ENCODE data around the gene ZIC5.

ZIC5 gene

DNA sequence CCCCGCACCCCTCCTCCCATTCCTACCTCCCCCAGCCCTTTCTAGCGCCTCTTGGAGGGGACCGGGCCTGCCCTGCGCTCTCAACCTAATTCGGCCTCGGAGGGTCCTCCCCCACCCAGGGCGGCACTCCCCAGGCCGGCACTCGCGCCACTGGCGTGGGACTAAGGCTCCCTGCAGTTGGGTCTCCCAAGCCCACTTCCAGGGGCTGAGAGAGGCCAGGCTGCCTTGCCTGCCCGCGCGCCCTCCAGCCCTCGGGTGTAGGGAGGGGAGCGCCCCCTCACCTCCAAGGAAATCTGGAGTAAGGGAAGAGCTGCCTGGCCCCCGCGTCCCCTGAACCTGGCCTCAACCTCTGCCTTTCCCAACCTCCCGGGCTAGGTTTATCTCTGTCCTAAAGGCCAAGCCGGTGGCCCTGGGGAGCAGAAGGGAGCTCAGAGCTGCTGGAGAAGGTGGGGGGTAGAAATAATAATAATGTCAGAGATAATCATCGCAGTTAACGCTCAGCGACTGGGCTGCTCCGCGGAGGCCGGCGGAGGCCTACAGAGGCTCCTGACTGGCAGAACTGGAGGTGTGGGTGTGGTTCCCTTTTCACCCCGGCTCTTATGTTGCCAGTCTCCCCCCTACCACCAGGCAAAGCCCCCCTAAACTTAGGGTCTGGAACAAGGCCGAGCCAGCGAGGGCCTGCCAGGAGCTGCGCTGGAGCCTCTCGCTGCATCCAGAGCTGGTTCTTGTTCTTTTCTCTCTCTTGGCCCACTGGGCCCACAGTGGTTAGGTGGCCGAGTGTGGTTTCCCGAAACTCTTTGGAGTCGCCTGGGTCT lies 19.7 kb upstream of the ZIC5 start:
- H3K27ac ChIP-seq: no peak overlapping the region
- TF ChIP-seq, protein P1, sequence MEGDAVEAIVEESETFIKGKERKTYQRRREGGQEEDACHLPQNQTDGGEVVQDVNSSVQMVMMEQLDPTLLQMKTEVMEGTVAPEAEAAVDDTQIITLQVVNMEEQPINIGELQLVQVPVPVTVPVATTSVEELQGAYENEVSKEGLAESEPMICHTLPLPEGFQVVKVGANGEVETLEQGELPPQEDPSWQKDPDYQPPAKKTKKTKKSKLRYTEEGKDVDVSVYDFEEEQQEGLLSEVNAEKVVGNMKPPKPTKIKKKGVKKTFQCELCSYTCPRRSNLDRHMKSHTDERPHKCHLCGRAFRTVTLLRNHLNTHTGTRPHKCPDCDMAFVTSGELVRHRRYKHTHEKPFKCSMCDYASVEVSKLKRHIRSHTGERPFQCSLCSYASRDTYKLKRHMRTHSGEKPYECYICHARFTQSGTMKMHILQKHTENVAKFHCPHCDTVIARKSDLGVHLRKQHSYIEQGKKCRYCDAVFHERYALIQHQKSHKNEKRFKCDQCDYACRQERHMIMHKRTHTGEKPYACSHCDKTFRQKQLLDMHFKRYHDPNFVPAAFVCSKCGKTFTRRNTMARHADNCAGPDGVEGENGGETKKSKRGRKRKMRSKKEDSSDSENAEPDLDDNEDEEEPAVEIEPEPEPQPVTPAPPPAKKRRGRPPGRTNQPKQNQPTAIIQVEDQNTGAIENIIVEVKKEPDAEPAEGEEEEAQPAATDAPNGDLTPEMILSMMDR (conservative IDR thresholded peaks at IDR 0.05): no peak
- no peak for TF ChIP-seq ZFX (IDR thresholded peaks at IDR 0.05)

DNA sequence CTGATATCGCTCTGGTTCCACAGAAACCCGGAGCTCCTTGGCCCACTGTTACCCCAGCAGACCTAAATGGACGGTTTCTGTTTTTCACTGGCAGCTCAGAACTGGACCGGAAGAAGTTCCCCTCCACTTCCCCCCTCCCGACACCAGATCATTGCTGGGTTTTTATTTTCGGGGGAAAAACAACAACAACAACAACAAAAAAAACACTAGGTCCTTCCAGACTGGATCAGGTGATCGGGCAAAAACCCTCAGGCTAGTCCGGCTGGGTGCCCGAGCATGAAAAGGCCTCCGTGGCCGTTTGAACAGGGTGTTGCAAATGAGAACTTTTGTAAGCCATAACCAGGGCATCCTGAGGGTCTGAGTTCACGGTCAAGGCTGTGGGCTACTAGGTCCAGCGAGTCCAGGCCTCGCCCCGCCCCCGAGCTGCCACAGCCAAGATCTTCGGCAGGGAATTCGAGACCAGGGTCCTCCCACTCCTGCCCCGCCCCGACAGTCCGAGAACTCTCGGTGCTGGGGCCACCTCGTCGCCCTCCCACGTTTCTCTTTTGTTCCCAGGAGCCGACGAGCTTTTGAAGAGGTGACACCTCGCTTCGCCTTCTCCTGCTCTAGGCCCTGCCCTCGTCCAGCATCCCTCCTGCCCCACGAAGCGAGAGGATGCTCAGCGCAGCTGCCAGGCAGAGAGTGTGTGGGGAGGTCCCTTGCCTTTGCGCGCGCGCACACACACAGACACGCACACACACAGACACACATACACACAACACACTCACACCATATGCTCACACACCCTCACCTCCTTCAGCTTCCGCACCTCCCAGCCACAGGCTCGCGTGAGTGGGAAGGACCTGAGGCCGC lies 18.8 kb upstream of the ZIC5 start:
- no peak for TF ChIP-seq ZFX (IDR thresholded peaks at IDR 0.05)
- TF ChIP-seq, protein P1 (conservative IDR thresholded peaks at IDR 0.05): no peak

DNA sequence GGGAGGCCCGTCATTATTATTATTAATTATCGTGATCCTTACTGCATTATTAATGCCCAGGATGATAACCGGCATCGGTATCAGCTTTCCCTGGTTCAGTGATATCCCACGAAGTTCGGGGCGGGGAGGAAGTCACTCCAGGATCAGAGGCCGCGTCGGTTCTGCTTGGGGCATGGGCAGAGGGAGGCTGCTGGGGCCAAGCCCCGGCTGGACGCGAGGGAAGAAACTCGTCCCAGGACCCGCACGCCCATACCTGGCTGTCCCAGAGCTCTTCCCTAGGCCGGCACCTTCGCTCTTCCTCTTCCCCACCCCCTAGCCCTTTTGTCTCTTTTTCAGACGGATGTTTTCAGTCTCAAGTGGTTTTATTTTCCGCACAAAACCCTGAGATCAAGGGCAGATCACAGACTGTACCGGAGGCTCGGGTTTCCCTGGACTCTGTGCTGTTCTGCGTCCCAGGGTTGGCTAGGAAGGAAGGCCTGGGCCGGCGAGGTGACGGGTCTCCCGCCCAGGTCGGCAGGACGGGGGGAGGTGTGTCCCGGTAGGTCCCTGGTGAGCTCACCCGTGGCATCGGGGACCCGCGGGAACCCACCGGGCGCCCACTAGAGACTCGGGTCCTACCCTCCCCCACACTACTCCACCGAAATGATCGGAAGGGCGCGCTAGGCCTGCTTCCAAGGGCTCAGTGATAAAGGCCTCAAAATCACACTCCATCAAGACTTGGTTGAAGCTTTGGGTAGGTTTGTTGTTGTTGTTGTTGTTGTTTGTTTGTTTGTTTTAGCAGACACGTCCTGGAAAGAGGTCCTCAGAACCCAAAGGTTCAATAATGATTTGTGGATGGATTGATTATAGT lies 17.9 kb upstream of the ZIC5 start:
- TF ChIP-seq, protein P1 (conservative IDR thresholded peaks at IDR 0.05): no peak
- TF ChIP-seq ZFX (IDR thresholded peaks at IDR 0.05): no peak
- no peak overlapping the region for H3K27ac ChIP-seq

More for the DNA sequence above, 18.8 kb upstream of the ZIC5 start:
- H3K27ac ChIP-seq: no peak overlapping the region

DNA sequence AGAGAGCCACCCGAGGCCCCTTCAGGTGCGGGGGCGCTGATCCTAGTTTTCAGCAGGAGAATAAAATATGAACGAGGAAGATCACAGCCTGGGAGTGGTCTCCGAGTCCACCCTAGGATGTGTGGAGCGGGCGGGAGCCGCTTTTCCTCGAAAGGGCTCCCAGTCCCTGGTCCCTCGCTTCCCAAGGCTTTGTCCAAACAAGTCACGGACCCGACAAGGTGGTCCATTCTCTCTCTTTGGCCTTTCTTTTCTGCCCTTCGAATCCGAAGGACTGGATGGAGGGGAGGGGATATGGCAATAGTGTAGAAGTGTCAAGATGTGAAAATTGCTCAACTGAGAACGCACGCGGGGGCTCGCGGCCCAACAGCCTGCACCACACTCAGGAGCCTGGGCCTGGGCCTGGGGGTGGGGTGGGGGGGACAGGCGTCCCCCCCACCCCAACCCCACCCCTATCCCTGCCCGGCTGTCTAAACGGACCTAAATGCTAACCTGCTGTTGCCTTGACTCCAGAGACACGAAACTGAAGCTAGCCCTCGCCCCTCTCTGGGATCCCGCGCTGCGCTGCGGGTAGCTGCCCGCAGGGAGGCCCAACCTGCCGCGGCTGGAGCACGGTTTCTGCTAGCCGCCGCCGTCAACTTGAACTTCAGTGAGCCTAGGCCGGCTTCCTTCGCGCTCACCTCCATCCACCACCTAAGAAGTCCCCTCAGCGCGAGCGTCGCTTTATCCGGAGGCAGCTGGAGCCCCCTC lies 17.1 kb upstream of the ZIC5 start:
- no peak overlapping the region for H3K27ac ChIP-seq
- no peak for TF ChIP-seq ZFX (IDR thresholded peaks at IDR 0.05)
- TF ChIP-seq, protein P1 (conservative IDR thresholded peaks at IDR 0.05): no peak

DNA sequence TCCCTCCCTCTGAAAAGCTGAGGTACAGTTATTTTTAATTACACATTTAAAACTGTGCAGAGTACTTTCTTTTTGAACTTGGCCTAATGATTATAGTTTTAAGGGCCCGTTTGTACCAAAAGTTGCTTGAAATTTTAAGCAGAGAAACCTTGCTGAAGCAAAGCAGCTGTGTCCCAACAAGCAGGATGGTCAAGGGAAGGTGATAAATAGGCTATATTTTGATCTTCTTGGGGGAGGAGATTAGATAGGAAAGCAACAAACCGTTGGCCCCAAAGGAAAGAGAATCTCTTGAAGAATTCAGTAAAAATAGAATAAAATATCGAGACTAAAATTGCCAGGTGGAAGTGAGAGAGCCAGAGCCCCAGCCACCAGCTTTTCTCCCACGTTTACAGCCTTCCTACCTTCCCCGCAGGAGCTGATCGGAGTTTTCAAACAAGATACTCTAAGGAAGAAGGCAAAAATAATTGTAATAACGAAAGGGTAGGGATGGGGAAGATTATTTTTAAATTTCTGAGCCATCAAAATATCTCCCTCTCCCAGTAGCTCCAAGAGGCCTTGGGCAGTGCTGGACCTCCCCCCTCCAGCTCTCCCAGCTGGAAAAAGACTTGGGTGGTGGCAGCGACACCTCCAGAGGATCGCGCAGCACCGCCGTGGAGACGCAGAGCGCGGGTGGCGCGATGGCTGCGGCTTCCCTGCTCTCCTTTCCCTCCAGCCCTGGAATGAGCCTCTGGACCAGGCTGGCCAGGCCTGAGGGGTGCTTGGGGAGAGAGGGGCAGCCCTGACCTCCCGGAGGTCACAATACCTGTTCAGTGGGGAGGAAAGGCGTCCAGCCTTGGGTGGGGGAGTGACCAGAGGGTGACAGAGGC lies 15.8 kb upstream of the ZIC5 start:
- TF ChIP-seq, protein P1 (conservative IDR thresholded peaks at IDR 0.05): no peak
- TF ChIP-seq ZFX (IDR thresholded peaks at IDR 0.05): no peak
- no peak overlapping the region for H3K27ac ChIP-seq

DNA sequence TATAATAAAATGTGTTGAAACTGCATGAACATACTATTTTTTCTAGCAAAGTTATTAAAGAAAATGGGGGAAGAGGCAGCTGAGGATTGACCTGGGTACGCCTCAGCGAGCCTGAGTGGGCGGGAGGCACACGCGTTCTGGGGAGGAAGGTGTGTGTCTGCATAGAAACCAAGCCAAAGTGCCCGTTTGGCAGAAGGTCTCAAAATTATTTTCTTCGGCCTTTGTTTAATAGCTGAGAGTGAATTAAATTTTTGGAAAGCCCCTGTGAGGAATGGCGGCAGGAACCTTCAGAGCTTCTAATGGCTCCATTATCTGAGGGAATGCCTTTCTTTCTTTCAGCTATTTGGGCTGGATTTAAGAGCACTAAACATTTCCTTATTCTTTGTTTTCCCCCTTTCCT lies 15.2 kb upstream of the ZIC5 start:
- TF ChIP-seq, protein P1 (conservative IDR thresholded peaks at IDR 0.05): no peak
- no peak for TF ChIP-seq ZFX (IDR thresholded peaks at IDR 0.05)

More for the DNA sequence above, 15.2 kb upstream of the ZIC5 start:
- H3K27ac ChIP-seq: no peak overlapping the region

Measured in C4-2B (cell line).